ENCODE measurements around the gene FUZ. TPM values are rescaled to one million over a fixed set of nuclear protein-coding genes. Genes with fewer than 3 reads are reported as not detected.

Gene FUZ
- total and polyA plus RNA-seq, 7 donors: 7.4 to 32.9 (median 21.0) TPM

DNA sequence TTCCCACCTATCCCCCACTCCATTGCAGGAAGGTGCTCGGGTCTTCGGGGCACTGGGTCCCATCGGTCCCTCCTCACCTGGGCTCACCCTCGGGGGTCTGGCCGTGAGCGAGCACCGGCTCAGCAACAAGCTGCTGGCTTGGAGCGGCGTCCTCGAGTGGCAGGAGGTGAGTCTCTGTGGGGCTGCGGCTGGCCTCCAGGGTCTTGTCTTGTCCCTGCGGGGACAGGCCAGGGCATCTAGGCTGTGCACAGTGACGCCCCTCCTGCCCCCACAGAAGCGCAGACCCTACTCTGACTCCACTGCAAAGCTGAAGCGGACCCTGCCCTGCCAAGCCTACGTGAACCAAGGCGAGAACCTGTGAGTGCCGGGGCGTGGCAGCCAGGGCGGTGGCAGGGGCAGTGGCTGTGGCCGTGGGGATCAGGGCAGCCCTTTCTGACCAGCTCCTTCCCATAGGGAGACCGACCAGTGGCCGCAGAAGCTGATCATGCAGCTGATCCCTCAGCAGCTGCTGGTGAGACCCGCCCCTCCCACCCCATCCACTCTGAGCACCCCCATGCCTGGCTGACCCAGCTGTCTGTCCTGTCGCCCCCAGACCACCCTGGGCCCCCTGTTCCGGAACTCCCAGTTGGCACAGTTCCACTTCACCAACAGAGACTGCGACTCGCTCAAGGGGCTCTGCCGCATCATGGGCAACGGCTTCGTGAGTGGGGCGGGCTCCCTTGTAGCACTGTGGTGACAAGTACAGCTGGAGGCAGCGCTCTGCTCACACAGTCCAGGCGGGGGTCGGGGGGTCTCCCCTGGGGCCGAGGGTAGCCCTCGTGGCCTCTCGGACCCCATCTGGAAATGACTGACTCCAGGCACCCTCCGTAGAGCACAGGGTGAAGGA is 41.5 kb upstream of the FUZ start:
- H3K4me3 ChIP-seq: no peak overlapping the region
- H3K4me1 ChIP-seq: peaks cover 0 to 42% (median 33%) of the 10 kb centered on the region in 4 donors
- peak overlapping the region in 2 of 4 donors; percentile 4 to 26 for H3K27ac ChIP-seq
- H3K36me3 ChIP-seq: peaks cover 22 to 52% (median 44%) of the 10 kb centered on the region in 4 donors
- 81 to 88% methylated on average over 39 of the region's 39 CpGs for WGBS, 2 donors
- H3K27me3 ChIP-seq: no peaks in the 10 kb centered on the region
- H3K9me3 ChIP-seq: no peaks in the 10 kb centered on the region
- no peak for DNase-seq
- no peak for TF ChIP-seq CTCF (IDR thresholded peaks at IDR 0.05)
- no peak for TF ChIP-seq POLR2AphosphoS5 (IDR thresholded peaks at IDR 0.05)
- TF ChIP-seq POLR2A (IDR thresholded peaks at IDR 0.05): no peak
- TF ChIP-seq EP300 (IDR thresholded peaks at IDR 0.05): no peak
- intact Hi-C loops (cut with DNase I): no loop called here

DNA sequence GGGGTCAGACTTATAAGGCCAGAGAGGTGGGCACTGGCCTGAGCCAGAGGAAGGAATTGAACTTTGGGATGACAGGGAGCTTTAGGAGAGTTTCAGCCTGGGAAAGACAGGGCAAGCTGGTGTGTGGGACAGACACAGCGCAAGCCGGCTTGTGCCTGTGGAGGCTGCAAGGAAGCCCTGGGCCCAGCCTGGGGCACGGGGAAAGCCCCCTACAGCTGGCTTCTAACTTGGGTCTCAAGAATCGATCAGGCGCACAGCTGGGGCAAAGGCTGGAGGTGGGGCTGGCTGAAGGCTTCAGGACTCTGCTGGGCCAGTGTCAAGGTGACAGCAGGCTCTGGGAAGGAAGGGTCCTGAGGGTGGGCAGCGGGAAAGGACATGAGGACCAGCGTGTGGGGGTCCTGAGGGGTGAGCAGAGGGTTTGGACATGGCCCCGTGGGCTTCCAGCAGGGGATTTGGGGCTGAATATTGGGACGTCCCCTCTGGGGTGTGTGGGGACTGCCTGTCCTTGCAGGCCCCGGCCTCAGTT is 40.8 kb upstream of the FUZ start:
- Histone ChIP-seq H3K27ac (peak overlapping the region in 3 of 4 donors; percentile 4 to 26 (median 16)), H3K36me3 (peaks cover 22 to 47% (median 40%) of the 10 kb centered on the region in 4 donors), H3K9me3 (no peaks in the 10 kb centered on the region), H3K4me3 (no peak overlapping the region), H3K27me3 (no peaks in the 10 kb centered on the region), H3K4me1 (peaks cover 0 to 44% (median 33%) of the 10 kb centered on the region in 4 donors)
- no peak for DNase-seq
- TF ChIP-seq POLR2A (IDR thresholded peaks at IDR 0.05) (no peak), CTCF (IDR thresholded peaks at IDR 0.05) (no peak), POLR2AphosphoS5 (IDR thresholded peaks at IDR 0.05) (no peak), EP300 (IDR thresholded peaks at IDR 0.05) (no peak)
- 88 to 92% methylated on average over 10 of the region's 10 CpGs for WGBS, 2 donors
- intact Hi-C loops (cut with DNase I): no loop called here

- intact Hi-C loops (cut with DNase I): no loop called here
- H3K4me1 ChIP-seq: peaks cover 0 to 44% (median 33%) of the 10 kb centered on the region in 4 donors
Measured at GRCh38 chr19:49852631-49853126, 39.6 kb upstream of the FUZ start.

More at GRCh38 chr19:49852631-49853126, 39.6 kb upstream of the FUZ start:
- DNase-seq: no peak
- Histone ChIP-seq H3K27ac (peak overlapping the region in 3 of 4 donors; percentile 99 to 100 (median 100)), H3K9me3 (no peaks in the 10 kb centered on the region), H3K36me3 (peaks cover 9 to 35% (median 30%) of the 10 kb centered on the region in 4 donors), H3K27me3 (no peaks in the 10 kb centered on the region), H3K4me3 (peak overlapping the region in 2 of 4 donors; percentile 94 to 96)
- TF ChIP-seq EP300 (IDR thresholded peaks at IDR 0.05) (no peak), POLR2AphosphoS5 (IDR thresholded peaks at IDR 0.05) (no peak), CTCF (IDR thresholded peaks at IDR 0.05) (no peak), POLR2A (IDR thresholded peaks at IDR 0.05) (no peak)
- 77 to 85% methylated on average over 14 of the region's 14 CpGs for WGBS, 2 donors

Measured in sigmoid colon (tissue), 7 donors.